B cell (primary cell): ENCODE data around the gene BSDC1. TPM values are rescaled to one million over a fixed set of nuclear protein-coding genes. Genes with fewer than 3 reads are reported as not detected.

Experiments used
- ATAC-seq: fragments of 200-7000 bp; cut with Tn5 transposase; one replicate; pipeline ENCODE4 v1.10.0; 2021; ENCODE audit warnings: low read depth, mild to moderate bottlenecking, moderate number of reproducible peaks, moderate library complexity
- CTCF ChIA-PET: fragments of 350-600 bp; sonication (Branson Sonifier 250); formaldehyde crosslinking; loops from one replicate; lab custom pipeline; 2021; ENCODE audit warnings: antibody characterized with exemption, inconsistent platforms; lab: Charles Lee
- POLR2A ChIA-PET: fragments of 350-600 bp; sonication (Branson Sonifier 250); formaldehyde crosslinking; loops from one replicate; lab custom pipeline; 2021; ENCODE audit warnings: antibody characterized with exemption; lab: Charles Lee
- DNase-seq: peaks from one replicate; pipeline ENCODE4 v3.0.0; 2013
- H2AFZ ChIP-seq: 2 replicates; pipeline ENCODE4 v1.6.1; 2012; ENCODE audit warnings: mild to moderate bottlenecking, low read depth, low read length; ENCODE audit not compliant: insufficient read depth, poor library complexity, severe bottlenecking
- H3K27ac ChIP-seq, 2 donors: 1 replicate in 1 of 2; 2 replicates in 1 of 2; pipeline ENCODE4 v1.5.1; 2012 to 2013; ENCODE audit warnings: low read length in 2 of 2, mild to moderate bottlenecking in 2 of 2, moderate library complexity in 1 of 2
- H3K27me3 ChIP-seq, 4 experiments: fragments of 200-600 bp in 1 of 4; sonication (generic) in 1 of 4; replicated peaks in 1 of 4; 1 replicate in 2 of 4; 2 replicates in 2 of 4; pipeline versions ENCODE4 v1.6.1 to v1.7.0; 2013 to 2016; ENCODE audit warnings: low read length in 3 of 4, mild to moderate bottlenecking in 2 of 4, mixed read lengths in 1 of 4, moderate library complexity in 1 of 4; ENCODE audit not compliant: insufficient read depth in 4 of 4, control insufficient read depth in 3 of 4; ENCODE audit errors: control extremely low read depth in 1 of 4
- H3K36me3 ChIP-seq, 2 experiments: replicated peaks in 1 of 2; 1 replicate in 1 of 2; 2 replicates in 1 of 2; pipeline versions ENCODE4 v1.6.1 to v1.7.1; 2013; ENCODE audit warnings: low read length in 1 of 2; ENCODE audit not compliant: insufficient read depth in 2 of 2, control insufficient read depth in 1 of 2; ENCODE audit errors: control extremely low read depth in 1 of 2, extremely low read depth in 1 of 2
- H3K4me1 ChIP-seq, 2 donors: fragments of 200-600 bp in 1 of 2; sonication (generic) in 1 of 2; 1 replicate in 1 of 2; 2 replicates in 1 of 2; pipeline versions ENCODE4 v1.5.1 to v1.6.1; 2013 to 2017; ENCODE audit warnings: low read length in 2 of 2; ENCODE audit not compliant: control insufficient read depth in 2 of 2, insufficient read depth in 2 of 2
- H3K4me2 ChIP-seq: replicated peaks from 2 replicates; pipeline ENCODE3; 2012; ENCODE audit warnings: mild to moderate bottlenecking, low read depth, low read length; ENCODE audit not compliant: poor library complexity, severe bottlenecking
- H3K4me3 ChIP-seq, 5 experiments: fragments of 200-600 bp in 1 of 5; sonication (generic) in 1 of 5; 1 replicate in 3 of 5; 2 replicates in 2 of 5; pipeline versions ENCODE4 v1.5.1 to v1.7.0; 2011 to 2016; ENCODE audit warnings: low read length in 4 of 5, mild to moderate bottlenecking in 4 of 5, low read depth in 2 of 5, control low read depth in 1 of 5, moderate library complexity in 1 of 5; ENCODE audit not compliant: insufficient read depth in 1 of 5; ENCODE audit errors: control extremely low read depth in 1 of 5, extremely low read depth in 1 of 5
- H3K79me2 ChIP-seq: fragments of 200-600 bp; sonication (generic); one replicate; pipeline ENCODE4 v1.6.0; 2016; ENCODE audit warnings: low read length; ENCODE audit not compliant: control insufficient read depth, insufficient read depth
- H3K9ac ChIP-seq: fragments of 200-600 bp; sonication (generic); 2 replicates; pipeline ENCODE4 v1.6.1; 2017; ENCODE audit warnings: mild to moderate bottlenecking, low read length, moderate library complexity
- H3K9me3 ChIP-seq, 3 donors: one replicate each; pipeline versions ENCODE4 v1.6.1 to v1.7.1; 2013; ENCODE audit warnings: low read length in 2 of 3; ENCODE audit not compliant: control insufficient read depth in 2 of 3, insufficient read depth in 1 of 3; ENCODE audit errors: control extremely low read depth in 1 of 3
- H4K20me1 ChIP-seq: 2 replicates; pipeline ENCODE4 v1.6.0; 2012; ENCODE audit warnings: mild to moderate bottlenecking, low read length; ENCODE audit not compliant: insufficient read depth, control insufficient read depth, poor library complexity, severe bottlenecking
- H3K27ac Mint-ChIP-seq: one replicate; pipeline ENCODE4 v1.8.0; 2021; ENCODE audit warnings: mixed read lengths
- H3K27me3 Mint-ChIP-seq: one replicate; pipeline ENCODE4 v1.8.0; 2021; ENCODE audit warnings: mixed read lengths
- H3K4me1 Mint-ChIP-seq: one replicate; pipeline ENCODE4 v1.8.0; 2021; ENCODE audit warnings: mixed read lengths
- H3K4me3 Mint-ChIP-seq: one replicate; pipeline ENCODE4 v1.8.0; 2021; ENCODE audit warnings: mixed read lengths
- H3K9me3 Mint-ChIP-seq: one replicate; pipeline ENCODE4 v1.8.0; 2022; ENCODE audit warnings: mixed read lengths; ENCODE audit not compliant: insufficient read depth
- EZH2 ChIP-seq: IDR thresholded peaks from 2 replicates; pipeline ENCODE4 v1.6.1; 2012; ENCODE audit warnings: borderline replicate concordance, low read depth, mild to moderate bottlenecking, moderate library complexity, low read length; ENCODE audit not compliant: insufficient read depth, poor library complexity, severe bottlenecking
- WGBS: methylation state at CpG from one replicate; pipeline ENCODE4 v1.1.5; 2013; ENCODE audit warnings: missing lambda C conversion rate; ENCODE audit not compliant: insufficient coverage; 5-methylcytosine and 5-hydroxymethylcytosine counted together
- intact Hi-C: fragments of 100-400 bp; cut with micrococcal nuclease; formaldehyde crosslinking; loops from one replicate; pipeline ENCODE4 v1.10.0; 2022
- polyA plus RNA-seq: library from polyadenylated mRNA; depleted of rRNA; stranded (reverse); fragments of >200 nt; gene quantifications from 2 replicates; pipeline ENCODE4 v1.2.3, GENCODE V29; 2012
- total RNA-seq, 2 donors: library from RNA; stranded (reverse); fragments of 120-200 nt in 1 of 2; gene quantifications; 1 replicate in 1 of 2; 2 replicates in 1 of 2; pipeline versions ENCODE4 v1.2.3 to v1.2.4, GENCODE V29; 2013 to 2022
- TF ChIP-seq, protein P1 (sequence below): fragments of 200-600 bp; IDR thresholded peaks from one replicate; pipeline ENCODE4 v1.8.0; 2022; ENCODE audit warnings: antibody characterized with exemption, mild to moderate bottlenecking

Gene BSDC1
- total and polyA plus RNA-seq, 2 donors (not counting 1 experiment from before 2014, with no cell fraction given): 54.5 to 117 TPM

DNA sequence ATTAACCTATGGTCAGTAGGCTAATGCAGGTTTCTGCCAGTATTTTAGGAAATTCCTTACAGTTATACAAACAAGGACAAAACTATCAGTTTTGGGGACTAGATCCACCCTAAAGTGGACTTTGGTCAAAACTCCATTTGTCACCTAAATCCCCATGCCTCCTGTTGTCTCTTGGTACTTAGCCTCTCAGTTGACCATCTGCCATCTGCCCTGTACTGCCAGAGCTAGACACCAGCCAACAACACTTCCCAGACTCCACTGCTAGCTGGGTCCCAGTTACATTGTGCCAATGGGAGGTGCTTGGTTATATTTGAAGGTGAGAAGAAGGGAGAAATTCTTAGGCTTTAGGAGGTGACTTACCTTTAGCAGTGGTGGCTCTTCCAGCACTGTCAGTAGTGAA is 17.0 kb upstream of the BSDC1 start:
- Mint-ChIP-seq H3K4me1 (peaks cover 2% of the 10 kb centered on the region), H3K9me3 (no peaks in the 10 kb centered on the region), H3K4me3 (no peak overlapping the region), H3K27ac (no peak overlapping the region), H3K27me3 (peaks cover 13% of the 10 kb centered on the region)
- Histone ChIP-seq H4K20me1 (no peaks in the 10 kb centered on the region), H3K4me1 (no peaks in the 10 kb centered on the region), H3K4me2 (no peak overlapping the region), H3K9ac (no peak overlapping the region), H3K4me3 (no peak overlapping the region), H3K9me3 (no peaks in the 10 kb centered on the region), H3K36me3 (no peaks in the 10 kb centered on the region), H2AFZ (no peak overlapping the region), H3K79me2 (no peaks in the 10 kb centered on the region), H3K27ac (no peak overlapping the region), H3K27me3 (peaks cover 0 to 6% (median 3%) of the 10 kb centered on the region in 4 experiments)
- TF ChIP-seq, protein P1, sequence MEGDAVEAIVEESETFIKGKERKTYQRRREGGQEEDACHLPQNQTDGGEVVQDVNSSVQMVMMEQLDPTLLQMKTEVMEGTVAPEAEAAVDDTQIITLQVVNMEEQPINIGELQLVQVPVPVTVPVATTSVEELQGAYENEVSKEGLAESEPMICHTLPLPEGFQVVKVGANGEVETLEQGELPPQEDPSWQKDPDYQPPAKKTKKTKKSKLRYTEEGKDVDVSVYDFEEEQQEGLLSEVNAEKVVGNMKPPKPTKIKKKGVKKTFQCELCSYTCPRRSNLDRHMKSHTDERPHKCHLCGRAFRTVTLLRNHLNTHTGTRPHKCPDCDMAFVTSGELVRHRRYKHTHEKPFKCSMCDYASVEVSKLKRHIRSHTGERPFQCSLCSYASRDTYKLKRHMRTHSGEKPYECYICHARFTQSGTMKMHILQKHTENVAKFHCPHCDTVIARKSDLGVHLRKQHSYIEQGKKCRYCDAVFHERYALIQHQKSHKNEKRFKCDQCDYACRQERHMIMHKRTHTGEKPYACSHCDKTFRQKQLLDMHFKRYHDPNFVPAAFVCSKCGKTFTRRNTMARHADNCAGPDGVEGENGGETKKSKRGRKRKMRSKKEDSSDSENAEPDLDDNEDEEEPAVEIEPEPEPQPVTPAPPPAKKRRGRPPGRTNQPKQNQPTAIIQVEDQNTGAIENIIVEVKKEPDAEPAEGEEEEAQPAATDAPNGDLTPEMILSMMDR: no peak
- no peak for TF ChIP-seq EZH2
- intact Hi-C loops: loop anchor here (5.0 kb wide), 1 partner anchor 449 kb away; no protein-coding TSS in a partner anchor
- DNase-seq: no peak
- CTCF ChIA-PET: interaction anchor here (1.0 to 6.6 kb wide), 5 partner anchors 10 to 621 kb away, joined by 3 to 76 read pairs (median 3); no protein-coding TSS in a partner anchor
- POLR2A ChIA-PET: interaction anchor here (0.6 kb wide), 1 partner anchor 11 kb away, joined by 3 read pairs; no protein-coding TSS in a partner anchor
- no peak for ATAC-seq

- Histone ChIP-seq H3K36me3 (no peaks in the 10 kb centered on the region), H2AFZ (no peak overlapping the region), H3K9me3 (no peaks in the 10 kb centered on the region), H3K27ac (no peak overlapping the region), H3K4me1 (no peaks in the 10 kb centered on the region), H3K4me3 (no peak overlapping the region), H3K9ac (no peak overlapping the region), H3K27me3 (peaks cover 0 to 3% (median 1%) of the 10 kb centered on the region in 4 experiments), H4K20me1 (no peaks in the 10 kb centered on the region), H3K79me2 (no peaks in the 10 kb centered on the region), H3K4me2 (no peak overlapping the region)
- no peak overlapping the region for H3K4me3 Mint-ChIP-seq
- ATAC-seq (no peak), DNase-seq (no peak)
- H3K27me3 Mint-ChIP-seq: peaks cover 2% of the 10 kb centered on the region
- intact Hi-C loops: no loop called here
- 94% methylated on average over 4 of the region's 4 CpGs for WGBS
- POLR2A ChIA-PET: no interaction called here
- H3K9me3 Mint-ChIP-seq: no peaks in the 10 kb centered on the region
- TF ChIP-seq EZH2: no peak
- TF ChIP-seq, protein P1: no peak
- CTCF ChIA-PET: interaction anchor here (0.9 to 1.5 kb wide), 2 partner anchors 12 to 191 kb away, joined by 3 to 4 read pairs; no protein-coding TSS in a partner anchor
- no peaks in the 10 kb centered on the region for H3K4me1 Mint-ChIP-seq
- no peak overlapping the region for H3K27ac Mint-ChIP-seq
Measured at GRCh38 chr1:32406629-32407111, 12.4 kb upstream of the BSDC1 start.
